HG02763 (cell line): Measurements from ENCODE around the gene PFN3.
A peak's percentile ranks its signal among the peaks of the same experiment; 100 is the strongest.
"Not testable (repeated sequence)": the region's sequence is repeated elsewhere in the genome, so short reads cannot be mapped to it uniquely, and the experiment has no call there.

ENCODE experiments used
- ATAC-seq: cut with Tn5 transposase; IDR thresholded peaks from one replicate; pipeline ENCODE4 v1.9.1; 2021; ENCODE audit warnings: mild to moderate bottlenecking, moderate library complexity; ENCODE audit not compliant: unreplicated experiment

PFN3 gene

DNA sequence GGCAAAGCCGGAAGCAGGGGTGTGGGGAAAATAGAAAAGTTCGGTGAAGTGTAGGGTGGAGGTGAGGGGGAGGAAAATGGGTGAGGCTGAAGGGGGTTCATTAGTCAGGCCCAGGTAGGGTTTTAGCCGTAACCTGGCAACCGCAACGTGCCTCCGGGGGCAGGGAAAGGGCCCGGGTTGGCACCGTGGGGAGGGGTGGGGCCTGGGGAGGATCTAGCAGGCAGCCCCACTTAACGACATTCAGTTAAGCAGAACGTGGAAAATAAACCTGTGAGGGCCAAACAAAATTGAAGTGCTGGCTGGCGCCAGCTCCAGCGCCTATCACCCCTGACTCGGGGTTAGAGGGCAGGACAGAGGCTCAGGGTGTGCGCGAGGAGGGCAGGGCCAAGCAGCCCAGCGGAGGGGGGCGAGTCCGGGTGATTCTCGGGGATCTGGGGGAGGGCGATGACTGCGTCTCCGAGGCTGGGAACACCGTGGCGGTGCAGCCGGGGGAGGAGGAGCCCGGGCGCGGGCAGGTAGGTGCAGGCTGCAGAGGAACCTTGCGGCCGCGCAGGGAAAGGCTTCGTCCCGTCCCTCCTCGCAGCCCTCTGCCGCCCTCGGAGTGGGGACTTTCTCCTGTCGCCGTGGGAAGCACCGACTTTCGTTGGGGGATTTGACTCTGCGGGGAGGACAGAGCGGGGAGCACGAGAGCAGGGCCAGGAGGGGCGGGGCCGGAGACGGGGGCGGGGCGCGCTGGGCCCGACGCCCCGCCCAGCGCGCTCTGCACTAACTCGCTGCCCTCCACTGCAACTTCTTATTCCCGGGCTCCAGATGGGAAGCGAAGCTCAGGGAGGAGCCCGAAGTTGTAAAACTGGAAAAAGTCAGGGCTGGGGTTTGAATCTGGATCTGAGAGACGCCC, 37.6 kb downstream of the PFN3 start:
- ATAC-seq, result peak; percentile 40

- ATAC-seq, result no peak
Measured at GRCh38 chr5:177362292-177362609, 38.2 kb downstream of the PFN3 start.

GRCh38 chr5:177361418-177362291, 38.8 kb downstream of the PFN3 start:
- ATAC-seq, result no peak

GRCh38 chr5:177360740-177361139, 39.7 kb downstream of the PFN3 start:
- ATAC-seq, result not testable (repeated sequence)

DNA sequence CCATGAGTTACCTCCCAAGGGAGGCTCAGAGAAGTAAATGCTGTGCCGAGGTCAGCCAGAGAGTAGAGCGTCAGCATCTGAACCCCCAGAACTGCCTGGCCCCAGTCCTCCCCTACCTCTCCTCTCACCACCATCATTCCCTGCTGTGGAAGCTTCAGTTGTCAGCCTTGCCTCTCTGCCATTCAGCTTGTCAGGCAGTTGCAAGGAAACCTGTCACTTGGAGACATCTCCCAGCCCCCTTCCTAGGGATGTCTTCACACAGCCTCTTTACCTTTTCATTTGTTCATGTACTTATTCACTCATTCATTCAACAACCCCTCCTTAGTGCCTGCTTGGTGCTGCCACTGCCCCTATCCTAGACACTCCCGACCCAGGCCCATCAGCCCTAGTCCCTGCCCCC, 40.6 kb downstream of the PFN3 start:
- ATAC-seq, result no peak

GRCh38 chr5:177359451-177359851, 41.0 kb downstream of the PFN3 start:
- ATAC-seq, result no peak

- ATAC-seq, result no peak
Measured at GRCh38 chr5:177358370-177358819, 42.1 kb downstream of the PFN3 start.

DNA sequence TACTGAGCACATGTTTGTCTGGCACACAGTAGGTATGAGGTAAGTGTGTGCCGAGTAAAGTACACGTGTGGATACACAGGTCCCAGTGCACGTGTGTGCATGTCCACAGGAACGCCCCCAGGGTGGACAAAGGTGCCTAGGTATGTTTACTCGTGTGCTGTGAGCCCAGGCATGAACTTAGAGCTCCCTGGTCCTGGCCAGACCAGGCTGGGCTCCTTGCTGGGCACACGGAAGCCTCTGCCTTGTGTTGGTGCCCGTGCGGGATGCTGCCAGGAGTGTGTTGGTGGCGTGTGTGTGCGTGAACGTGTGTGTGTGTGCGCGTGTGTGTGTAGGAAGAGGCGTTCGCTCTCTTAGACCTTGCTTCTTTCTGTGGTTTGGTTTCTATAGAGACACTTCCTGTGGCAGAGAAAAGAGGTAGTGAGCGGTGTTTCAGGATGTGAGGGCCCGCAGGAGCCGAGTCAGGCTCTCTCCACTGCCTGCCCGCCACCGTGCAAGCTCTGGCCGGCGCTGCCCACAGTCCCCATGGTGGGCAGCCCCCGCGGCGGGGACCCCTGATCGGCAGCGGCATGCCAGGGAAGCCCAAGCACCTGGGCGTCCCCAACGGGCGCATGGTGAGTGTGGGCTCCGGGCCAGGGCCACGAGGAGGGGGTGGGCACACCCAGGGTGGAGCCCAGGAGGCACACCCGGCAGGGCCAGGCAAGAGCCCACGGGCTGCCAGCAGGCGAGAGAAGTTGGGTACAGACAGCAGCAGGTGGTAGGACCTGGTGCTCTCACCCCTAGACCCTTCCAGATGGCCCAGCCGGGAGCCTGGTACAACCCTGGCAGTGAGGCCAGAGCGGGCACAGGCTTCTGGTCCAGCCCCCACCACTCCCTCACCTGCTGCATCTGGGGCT, 42.8 kb downstream of the PFN3 start, which contains the start of gene RGS14:
RGS14 (plus strand) TSS at position 466 of the 893 bp plus-strand sequence; CDS start at position 567, 101 bp downstream.
- peak; percentile 82 for ATAC-seq

- ATAC-seq, result no peak
Measured at GRCh38 chr5:177357146-177357458, 43.4 kb downstream of the PFN3 start.

DNA sequence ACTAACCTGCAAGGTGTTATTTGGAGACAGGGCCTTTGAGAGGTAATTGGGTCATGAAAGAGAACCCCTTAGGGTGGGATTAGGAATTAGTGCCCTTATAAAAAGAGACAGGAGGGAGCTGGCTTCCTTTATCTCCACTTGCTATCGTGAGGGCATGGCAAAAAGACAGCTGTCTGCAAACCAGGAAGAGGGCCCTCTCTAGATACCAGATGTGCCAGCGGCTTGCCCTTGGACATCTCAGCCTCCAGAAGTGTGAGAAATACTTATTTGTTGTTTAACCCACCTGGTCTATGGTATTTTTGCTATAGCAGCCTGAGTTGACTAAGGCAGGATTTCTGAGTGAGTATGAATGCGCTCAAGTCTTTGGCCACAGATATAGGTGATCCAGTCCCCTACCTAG, 43.7 kb downstream of the PFN3 start:
- no peak for ATAC-seq

GRCh38 chr5:177355868-177356168, 44.6 kb downstream of the PFN3 start:
- no peak for ATAC-seq

DNA sequence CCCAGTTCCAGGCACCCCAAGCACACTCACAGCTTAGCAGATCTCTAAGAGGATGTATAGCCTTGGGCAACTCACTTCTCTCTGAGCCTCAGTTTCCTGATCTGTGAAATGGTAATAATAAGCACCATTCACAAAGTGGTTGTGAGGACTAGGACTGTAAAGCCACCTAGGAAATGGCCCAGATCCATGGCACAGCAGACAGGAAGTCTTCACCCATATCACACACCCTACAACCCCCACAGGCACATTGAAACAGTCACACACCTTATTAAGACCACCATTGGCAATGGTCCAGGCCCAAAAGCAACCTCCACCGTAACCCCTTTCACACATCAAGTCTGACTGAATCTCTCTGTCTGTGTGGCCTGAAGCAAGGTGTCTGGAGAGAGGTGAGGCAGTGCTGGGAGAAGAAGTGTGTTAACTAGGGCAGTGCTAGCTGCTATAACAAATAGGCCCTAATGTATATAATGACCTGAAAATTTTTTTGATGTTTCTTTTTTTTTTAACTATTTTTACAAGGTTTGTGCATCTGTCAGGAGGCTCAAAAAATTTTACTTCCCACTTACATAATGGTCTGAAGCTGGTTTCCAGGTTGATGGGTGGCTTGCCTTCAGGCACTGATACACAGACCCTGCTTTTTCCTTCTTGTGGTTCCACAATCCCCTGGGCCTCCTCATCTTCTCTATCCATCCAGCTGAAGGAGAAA, 45.1 kb downstream of the PFN3 start:
- ATAC-seq, result no peak

- ATAC-seq, result no peak
Measured at GRCh38 chr5:177354711-177355110, 45.8 kb downstream of the PFN3 start.

DNA sequence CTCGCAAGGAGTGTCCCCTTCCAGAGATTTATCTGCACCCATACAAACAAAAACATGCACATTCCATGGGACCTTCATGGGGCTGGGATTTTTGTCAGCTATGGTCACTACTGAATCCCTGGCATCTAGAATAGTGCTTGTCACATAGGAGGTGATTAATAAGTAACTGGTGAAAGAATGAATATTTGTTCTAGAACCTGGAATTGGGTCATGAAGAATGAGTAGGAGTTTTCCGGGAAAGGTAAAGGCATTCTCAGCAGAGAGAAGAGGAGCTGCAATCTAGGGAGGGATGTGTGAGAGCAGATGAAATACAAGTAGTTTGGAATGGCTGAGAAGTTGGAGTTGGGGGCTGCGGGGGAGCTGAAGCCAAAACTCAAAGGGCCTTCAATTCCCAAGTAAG, 46.2 kb downstream of the PFN3 start:
- ATAC-seq, result no peak

GRCh38 chr5:177353093-177353492, 47.4 kb downstream of the PFN3 start:
- no peak for ATAC-seq

DNA sequence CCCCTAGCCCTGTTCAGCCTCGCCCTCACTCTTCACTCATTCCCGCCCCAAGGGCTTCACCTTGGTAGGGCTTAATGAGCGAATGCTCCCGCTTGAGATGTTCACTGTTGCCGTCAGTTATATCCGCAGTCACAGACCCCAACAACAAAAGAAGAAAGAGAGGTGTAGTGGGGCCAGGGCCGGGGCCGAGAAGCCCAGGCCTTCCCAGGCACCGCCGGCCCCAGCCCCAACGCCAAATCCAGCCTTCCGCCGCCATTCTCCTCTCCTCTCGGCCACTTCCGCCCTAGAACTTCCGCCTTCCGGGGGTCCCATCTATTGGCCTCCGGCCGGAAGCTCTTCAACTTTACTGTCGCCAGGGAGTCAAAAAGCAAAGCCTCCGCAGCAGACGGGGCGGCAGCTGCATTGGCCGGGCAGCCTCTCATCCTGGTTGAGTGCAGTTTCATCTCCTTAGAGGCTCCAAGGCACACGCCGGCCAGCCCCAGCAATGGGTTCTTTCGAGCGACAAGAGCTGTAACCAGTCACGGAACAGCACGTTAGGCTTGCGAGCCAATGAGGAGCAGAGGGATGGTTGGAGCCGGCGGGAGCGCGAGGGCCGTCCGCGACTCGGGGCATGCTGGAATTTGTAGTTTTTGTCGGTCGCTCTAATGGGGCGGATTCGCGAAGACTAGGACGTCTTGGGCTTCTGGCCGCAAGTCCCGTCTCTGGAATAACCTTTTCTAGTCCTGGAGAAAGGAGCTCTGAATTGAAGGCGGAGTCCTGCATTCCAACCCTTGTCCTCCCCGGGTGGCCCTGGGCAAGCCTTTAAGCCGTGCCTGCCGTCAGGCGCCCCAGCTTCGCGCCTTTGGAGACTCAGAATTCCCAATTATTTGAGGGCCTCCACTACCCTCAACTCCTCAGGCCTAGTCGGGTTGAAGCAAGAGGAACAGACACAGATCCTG, 48.8 kb downstream of the PFN3 start, which contains the start of gene LMAN2:
LMAN2 (minus strand) TSS at position 277 of the 938 bp plus-strand sequence; CDS start at position 256, 21 bp downstream.
- ATAC-seq, result peak; percentile 92

- ATAC-seq, result no peak
Measured at GRCh38 chr5:177350776-177351391, 49.6 kb downstream of the PFN3 start.
